ENCODE measurements around the gene SMS.
A peak's percentile ranks its signal among the peaks of the same experiment; 100 is the strongest.
"Not testable (repeated sequence)": the region's sequence is repeated elsewhere in the genome, so short reads cannot be mapped to it uniquely, and the experiment has no call there.

The SMS gene

DNA sequence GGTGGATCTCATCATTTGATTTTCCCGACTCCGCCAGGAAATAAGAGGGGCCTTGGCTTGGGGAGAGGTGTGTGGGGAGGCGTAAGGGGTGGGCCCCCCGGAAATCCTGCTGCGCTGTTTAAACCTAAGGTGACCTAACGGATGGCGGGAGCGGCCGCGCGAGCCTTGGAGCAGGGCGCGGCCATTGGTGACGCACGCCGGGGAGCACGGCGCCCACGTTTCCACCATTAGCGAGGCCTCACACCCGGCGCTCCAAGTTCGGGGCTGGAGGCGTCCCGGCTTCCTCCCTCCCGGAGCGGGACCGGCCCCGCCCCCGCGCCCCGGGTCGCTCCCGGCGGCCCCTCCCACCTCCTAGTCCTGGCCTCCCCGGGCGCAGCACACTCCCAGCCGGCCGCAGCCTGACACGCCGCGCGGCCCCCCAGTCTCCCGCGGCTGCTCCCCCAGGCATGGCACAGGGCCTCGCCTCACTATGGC is at the start of gene SMS:
TSS of gene SMS (plus strand) at position 354 of the 474 bp plus-strand sequence. CDS start at position 470, 116 bp downstream.
- DNase-seq (ENCODE audit: low read depth) = peak; percentile 66

DNA sequence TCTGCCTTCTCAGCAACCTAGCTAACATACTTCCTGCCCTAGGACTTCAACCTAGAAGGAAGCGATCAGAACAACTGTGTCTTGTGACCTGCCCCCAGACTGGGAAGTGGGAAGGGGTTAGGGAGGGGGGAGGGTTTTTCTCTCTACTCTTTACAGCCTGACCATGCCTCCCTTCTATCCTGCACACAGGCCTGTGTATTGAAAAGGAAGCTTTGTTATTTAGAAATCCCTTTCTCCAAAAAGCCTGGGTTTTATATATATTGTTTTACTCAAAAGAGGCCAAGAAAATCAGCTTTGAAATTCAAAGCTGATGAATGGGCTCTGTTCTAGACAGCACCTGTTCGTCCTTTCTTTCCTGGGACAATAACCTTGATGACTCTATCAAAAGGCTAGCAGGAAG is 35.2 kb upstream of the SMS start:
- DNase-seq (ENCODE audit: low read depth) = no peak

DNA sequence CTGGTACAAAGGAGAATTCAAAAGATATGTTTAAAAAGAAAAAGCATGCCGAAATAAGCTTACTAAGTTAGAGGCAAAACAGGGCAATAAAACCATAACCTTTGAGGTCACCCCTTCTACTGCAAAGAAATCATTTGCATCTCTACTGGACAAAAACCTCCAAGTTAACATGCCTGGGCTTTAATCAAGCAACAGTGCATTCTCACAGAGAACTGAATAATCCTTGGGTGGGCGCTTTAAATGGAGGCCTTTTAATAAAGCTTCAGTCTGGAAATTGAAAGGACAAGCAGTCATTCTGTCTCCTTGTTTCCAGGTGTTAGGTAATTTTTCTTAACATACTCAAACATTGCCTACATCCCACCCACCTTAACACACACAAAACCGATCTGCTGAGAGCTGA is 34.6 kb upstream of the SMS start:
- DNase-seq (ENCODE audit: low read depth) = no peak

- no peak for DNase-seq (ENCODE audit: low read depth)
Observed at GRCh38 chrX:21907260-21907659, 33.2 kb upstream of the SMS start.

GRCh38 chrX:21911481-21911880 is 29.0 kb upstream of the SMS start:
- no peak for DNase-seq (ENCODE audit: low read depth)

DNA sequence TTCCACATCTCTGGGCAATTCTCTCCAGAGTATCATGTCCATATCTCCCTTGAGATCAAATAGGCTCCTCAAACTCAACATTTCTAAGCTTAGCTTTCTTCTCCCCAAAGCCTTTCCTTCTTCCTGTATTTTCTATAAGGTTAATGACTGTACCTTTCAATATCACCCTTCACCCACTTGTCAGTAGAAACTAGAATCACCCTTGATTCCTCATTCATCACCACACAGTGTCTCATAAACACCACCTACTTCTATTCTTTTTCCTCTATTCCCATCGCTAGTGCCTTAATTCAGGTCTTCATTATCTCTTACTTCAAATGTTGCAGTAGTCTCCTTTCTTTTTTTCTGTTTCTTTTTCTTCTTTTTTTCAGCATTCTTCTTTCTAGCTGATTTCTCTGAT is 28.3 kb upstream of the SMS start:
- DNase-seq (ENCODE audit: low read depth) = no peak

- no peak for DNase-seq (ENCODE audit: low read depth)
Observed at GRCh38 chrX:21912989-21913388, 27.5 kb upstream of the SMS start.

DNA sequence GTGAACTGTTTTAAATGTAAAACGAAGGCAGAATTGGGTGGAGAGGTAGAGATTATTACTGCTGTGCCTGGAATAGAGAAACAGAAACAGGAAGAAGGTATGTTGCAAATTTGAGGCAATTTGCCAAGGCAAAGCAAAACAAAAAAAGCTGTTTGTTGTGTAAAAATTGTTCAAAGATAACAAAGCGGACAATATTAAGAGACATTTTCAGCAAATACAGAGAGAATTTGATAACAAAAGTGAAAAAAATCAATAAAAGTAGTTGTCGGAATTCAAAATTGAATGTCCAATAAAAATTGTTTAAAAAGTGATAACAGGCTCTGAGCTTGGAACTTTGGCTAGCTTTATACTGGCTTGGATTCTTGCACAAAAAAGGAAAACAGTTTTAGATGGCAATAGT is 14.4 kb upstream of the SMS start:
- no peak for DNase-seq (ENCODE audit: low read depth)

DNA sequence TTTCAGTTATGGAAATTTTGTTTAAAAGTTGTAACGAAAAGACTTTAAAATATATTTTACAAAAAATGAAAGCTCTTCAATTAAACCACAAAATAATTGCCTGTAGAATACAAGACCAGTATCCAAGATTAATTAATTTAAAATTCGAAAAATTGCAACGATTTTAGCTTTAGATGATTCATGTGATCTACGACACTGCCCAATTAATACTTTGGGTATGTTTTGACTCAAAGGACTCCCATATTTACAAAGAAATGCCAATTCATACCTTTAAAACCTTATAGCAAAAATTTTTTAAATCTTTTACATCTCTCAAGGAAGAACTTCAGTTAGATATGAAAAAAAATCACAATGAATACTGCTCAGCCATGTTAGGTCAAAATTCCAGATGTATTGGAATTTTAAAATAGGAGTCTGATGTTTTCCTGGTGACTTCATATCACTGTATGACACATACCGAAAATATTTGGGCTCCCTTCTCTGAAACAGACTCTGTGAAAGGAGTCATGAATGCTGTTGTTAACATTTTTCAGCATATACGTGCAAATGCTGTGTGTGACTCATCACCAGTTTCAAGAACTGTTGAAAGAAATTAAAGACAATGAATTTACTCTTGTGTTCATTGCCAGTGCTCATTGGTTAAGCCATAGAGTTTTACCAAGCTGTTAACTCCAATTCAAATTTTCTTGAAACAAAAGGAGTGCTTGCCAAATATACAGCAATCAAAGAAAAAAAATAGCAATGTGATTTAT is 13.8 kb upstream of the SMS start:
- no peak for DNase-seq (ENCODE audit: low read depth)

DNA sequence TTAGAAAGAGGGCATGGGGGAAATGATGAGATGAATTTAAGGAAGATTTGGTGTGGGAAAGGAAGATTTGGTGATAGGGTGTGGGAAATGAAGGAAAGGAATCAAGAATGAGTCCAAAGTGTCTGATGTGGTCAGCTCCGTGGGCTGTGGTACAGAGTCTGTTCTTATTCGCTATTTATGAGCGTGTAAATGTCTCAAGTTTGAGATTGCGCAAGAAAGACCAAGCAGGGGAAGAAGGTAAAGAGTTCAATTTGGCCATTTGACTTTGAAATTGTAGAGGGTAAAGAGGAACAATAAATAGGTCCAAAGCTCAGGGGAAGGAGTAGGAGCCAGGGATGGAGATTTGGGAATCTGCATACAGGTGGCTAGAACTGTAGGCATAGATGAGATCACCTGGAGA is 11.3 kb upstream of the SMS start:
- no peak for DNase-seq (ENCODE audit: low read depth)

GRCh38 chrX:21930986-21931385 is 9.5 kb upstream of the SMS start:
- no peak for DNase-seq (ENCODE audit: low read depth)

- no peak for DNase-seq (ENCODE audit: low read depth)
Observed at GRCh38 chrX:21932292-21933002, 8.1 kb upstream of the SMS start.

DNA sequence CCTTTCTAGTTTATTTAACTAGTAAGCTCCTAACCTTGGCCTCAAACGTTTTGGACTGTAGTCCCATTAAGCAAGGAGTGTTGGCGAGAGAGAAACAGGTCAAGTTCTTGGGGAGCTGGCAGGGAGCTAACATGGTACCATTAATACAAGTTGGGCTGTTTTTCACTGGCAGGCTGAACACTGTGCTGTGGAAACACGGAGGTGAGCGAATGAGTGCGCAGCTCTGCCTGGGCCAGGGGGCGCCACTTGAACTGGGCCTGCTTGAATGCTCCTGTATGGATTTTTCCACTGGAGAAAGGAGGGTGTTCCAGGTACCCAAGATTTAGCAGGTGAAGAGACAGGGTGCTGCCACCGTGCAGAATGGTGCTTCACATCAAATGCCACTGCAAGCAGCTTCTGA is 7.4 kb upstream of the SMS start:
- DNase-seq (ENCODE audit: low read depth) = no peak

DNA sequence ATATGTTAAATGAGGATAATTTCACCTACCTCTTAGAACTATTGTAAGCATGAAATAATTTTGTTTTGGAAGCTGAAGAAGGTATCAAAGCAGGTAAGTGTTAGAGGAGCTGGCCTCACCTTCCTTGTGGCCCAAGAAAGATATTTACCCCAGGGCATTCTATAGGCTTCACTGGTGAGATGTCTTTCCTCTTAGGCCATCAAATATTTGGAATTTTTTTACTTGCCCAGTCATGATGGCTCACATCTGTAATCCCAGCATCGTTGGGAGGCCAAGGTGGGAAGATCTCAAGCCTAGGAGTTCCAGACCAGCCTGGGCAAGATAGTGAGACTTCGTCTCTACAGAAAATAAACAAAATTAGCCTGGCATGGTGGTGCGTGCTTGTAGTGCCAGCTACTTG is 6.1 kb upstream of the SMS start:
- DNase-seq (ENCODE audit: low read depth) = no peak

DNA sequence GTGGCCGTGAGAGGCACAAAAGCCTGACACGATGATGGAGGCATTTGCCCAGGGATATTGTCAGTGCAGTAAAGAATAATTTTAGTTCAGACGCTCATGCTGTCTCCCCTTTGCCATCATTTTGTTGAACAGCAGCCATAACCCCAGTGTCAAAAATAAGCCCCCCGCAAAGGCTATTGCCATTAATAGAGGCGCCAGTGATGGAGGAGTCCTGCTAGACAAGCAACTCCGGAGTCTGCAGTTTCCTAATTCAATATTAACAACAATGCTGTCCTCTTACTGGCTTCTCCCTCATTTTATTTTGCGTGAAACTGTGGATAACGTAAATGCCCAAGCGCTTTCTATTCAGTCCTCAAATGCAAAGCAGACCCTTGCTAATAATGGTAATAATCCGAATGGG is 603 bp upstream of the SMS start:
- DNase-seq (ENCODE audit: low read depth) = no peak

GRCh38 chrX:21943460-21944135 is 3.1 kb downstream of the SMS start:
- DNase-seq (ENCODE audit: low read depth) = no peak

DNA sequence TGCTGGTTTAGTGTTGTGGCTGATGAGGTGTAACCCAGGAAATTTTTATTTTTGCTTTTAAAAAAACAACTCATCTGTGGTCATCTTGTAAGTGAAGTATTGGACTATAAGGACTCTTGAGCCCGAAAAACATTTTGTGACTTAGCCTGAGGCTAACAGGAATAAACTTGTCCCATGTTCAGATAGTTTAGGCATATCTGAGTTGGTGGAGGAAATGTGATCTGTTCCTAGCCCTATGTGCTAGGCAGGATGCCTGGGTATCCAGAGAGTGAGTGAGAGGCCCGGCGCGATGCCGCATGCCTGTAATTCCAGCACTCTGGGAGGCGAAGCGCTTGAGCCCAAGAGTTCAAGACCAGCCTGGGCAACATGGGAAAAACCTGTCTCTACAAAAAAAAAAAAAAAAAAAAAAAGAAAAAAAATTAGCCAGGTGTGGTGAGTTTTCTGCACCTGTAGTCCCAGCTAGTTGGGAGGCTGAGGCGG is 3.7 kb downstream of the SMS start:
- DNase-seq (ENCODE audit: low read depth) = no peak

GRCh38 chrX:21946925-21947641 is 6.6 kb downstream of the SMS start:
- no peak for DNase-seq (ENCODE audit: low read depth)

DNA sequence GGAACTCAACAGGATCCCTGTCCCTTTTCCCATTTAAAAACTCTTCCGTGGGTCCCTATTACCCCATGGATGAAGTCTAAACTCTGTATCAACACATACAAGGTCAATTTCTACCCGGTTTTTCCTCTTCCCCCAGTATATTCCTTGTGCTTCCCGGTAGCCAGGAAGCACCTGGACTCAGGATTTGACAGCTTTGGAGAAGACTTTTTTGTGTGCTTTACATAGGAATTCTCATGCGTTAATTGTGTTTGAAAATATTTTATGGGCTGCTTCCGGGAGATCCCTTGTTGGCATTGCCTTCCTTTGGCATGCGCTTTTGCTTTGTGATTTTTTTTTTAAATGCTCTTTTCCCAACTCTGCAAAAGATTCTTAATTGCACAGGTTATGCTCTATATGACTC is 7.2 kb downstream of the SMS start:
- no peak for DNase-seq (ENCODE audit: low read depth)

DNA sequence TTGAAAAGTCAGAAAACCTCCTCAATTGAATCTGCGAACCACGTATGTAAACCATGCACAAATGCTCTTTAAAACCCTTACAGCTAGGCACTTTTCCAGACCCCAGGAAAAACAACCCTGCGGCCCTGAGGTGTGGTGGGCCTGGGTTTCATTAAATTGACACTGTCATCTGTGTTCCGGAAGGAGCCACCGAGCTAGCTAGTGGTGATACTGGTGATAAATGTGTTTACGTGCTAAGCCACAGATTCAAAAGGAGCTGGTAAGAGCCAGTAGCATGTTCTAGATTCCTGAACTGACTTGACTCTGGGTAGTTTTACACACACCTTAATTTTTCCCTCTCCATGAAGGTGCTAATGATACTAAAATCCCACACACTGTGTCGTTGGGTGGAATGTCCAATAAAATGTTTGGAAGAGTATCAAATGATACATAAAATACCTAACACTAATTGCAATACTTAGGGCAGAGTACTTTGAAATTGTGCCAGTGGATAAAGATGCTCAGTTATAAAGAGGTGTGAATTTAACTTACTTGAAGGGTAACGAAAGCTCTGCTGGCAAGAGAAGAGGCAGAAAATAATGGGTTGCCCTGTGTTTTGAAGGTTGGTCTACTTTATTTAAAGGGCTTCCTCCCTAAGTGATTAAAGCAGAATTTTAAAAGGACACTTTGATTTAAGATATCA is 8.5 kb downstream of the SMS start:
- no peak for DNase-seq (ENCODE audit: low read depth)

DNA sequence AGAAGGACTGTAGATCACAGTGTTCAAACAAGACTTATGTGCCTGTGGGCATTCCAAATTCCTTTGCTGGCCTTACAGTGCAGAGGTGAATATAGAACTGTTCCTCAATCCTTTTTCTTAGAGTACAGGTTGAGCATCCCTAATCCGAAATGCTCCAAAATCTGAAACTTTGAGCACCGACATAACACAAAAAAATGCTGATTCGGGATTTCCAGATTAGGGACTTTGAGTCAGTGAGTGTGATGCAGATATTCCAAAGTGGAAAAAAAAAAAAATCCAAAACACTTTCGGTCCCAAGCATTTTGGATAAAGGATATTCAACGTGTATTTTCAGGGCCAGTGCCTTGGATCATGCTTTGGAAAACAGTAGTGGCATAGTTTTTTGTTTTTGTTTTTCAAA is 9.2 kb downstream of the SMS start:
- DNase-seq (ENCODE audit: low read depth) = no peak

DNA sequence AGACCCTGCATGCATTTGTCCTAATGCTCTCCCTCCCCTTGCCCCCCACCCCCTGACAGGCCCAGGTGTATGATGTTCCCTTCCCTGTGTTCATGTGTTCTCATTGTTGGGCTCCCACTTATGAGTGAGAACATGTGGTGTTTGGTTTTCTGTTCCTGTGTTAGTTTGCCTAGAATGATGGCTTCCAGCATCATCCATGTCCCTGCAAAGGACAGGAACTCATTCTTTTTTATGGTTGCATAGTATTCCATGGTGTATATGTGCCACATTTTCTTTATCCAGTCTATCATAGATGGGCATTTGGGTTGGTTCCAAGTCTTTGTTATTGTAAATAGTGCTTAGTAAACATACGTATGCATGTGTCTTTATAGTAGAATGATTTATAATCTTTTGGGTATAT is 10.0 kb downstream of the SMS start:
- DNase-seq (ENCODE audit: low read depth) = not testable (repeated sequence)
